ENCODE measurements around the gene NTRK2.

DNA sequence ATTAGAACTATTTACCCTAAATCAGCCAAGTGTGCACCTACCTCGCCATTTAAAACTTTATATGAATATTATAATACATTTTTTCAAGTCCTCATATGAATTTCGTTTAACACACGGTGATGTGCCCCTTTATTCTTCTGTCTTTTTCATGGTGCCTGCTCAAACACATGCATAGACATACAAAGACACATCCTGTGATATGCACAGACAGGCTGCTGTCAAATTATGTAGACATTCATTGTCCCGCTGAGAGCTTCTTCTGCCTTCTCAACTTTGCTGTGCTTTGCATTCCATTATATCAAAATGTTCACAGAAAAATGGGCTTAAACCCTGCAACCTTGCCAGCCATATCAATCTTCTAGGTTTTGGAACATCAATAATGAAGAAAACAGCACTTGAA, 193.8 kb downstream of the NTRK2 start:
- TF ChIP-seq, protein P1, sequence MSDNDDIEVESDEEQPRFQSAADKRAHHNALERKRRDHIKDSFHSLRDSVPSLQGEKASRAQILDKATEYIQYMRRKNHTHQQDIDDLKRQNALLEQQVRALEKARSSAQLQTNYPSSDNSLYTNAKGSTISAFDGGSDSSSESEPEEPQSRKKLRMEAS (IDR thresholded peaks at IDR 0.05): no peak
- no peak for TF ChIP-seq ZBTB7A (IDR thresholded peaks at IDR 0.05; ENCODE audit: low read depth)
- no peak for TF ChIP-seq TAF1 (IDR thresholded peaks at IDR 0.05; ENCODE audit: low read depth)

All from Ishikawa (cell line).